ENCODE data around the gene HDAC1.

GRCh38 chr1:32263744-32264143 is 28.1 kb upstream of the HDAC1 start:
- TF ChIP-seq EZH2phosphoT487 (IDR thresholded peaks at IDR 0.05; ENCODE audit: borderline replicate concordance, low read depth, low read length): no peak
- no peak for TF ChIP-seq CTCF (conservative IDR thresholded peaks at IDR 0.05; ENCODE audit: low read length)
